C4-2B (cell line): ENCODE results near the gene PRRC2A.

Source experiments
- CTCF ChIP-seq: fragments of 450-650 bp; conservative IDR thresholded peaks from 2 replicates; pipeline ENCODE4 v1.5.1; 2017; ENCODE audit warnings: mild to moderate bottlenecking
- ZFX ChIP-seq: fragments of 450-650 bp; IDR thresholded peaks from 2 replicates; pipeline ENCODE4 v1.6.1; 2017

DNA sequence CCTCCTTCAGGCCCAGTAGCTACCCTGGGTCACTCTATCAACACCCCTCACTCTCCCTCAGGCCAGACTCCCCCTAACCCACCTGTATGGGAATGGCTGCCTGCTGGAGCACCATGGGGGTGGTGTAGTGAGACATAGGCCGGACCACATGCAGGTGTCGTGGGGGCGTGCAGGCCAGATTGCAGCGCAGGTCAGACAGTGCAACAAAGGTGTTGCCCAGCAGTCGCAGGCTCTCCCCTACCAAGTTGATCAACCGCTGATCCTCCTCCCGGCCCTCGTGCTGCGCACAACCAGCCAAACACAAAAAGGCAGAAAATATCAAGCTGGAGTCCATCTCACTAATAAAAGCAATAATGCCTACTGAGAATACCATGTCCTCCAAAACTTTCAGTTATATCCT is 24.8 kb downstream of the PRRC2A start:
- TF ChIP-seq CTCF (no peak), ZFX (no peak)
